Astrocyte (in vitro differentiated cells and primary cell): ENCODE results near the gene PLCL2. TPM values are rescaled to one million over a fixed set of nuclear protein-coding genes. Genes with fewer than 3 reads are reported as not detected.

Experiments used
- DNase-seq: peaks from one replicate; pipeline ENCODE4 v3.0.0-alpha.2; 2010; ENCODE audit warnings: low read depth
- FAIRE-seq: peaks from 2 replicates; lab custom pipeline; 2011; peaks lifted over from hg19 to GRCh38; lab: Jason Lieb, UNC
- H2AFZ ChIP-seq: 2 replicates; pipeline ENCODE4 v1.6.0; 2012; ENCODE audit warnings: low read depth, low read length, inconsistent platforms
- H3K27ac ChIP-seq: 2 replicates; pipeline ENCODE4 v1.5.1; 2011; ENCODE audit warnings: low read depth, low read length, inconsistent platforms
- H3K27me3 ChIP-seq: 2 replicates; pipeline ENCODE4 v1.6.0; 2011; ENCODE audit warnings: low read length, inconsistent platforms; ENCODE audit not compliant: insufficient read depth
- H3K36me3 ChIP-seq: 2 replicates; pipeline ENCODE4 v1.5.1; 2011; ENCODE audit warnings: low read length, inconsistent platforms; ENCODE audit not compliant: insufficient read depth
- H3K4me1 ChIP-seq: 2 replicates; pipeline ENCODE4 v1.5.1; 2011; ENCODE audit warnings: low read length, inconsistent platforms; ENCODE audit not compliant: insufficient read depth
- H3K4me2 ChIP-seq: 2 replicates; pipeline ENCODE4 v1.6.0; 2012; ENCODE audit warnings: low read length, inconsistent platforms
- H3K4me3 ChIP-seq: 2 replicates; pipeline ENCODE4 v1.5.1; 2011; ENCODE audit warnings: low read depth, mild to moderate bottlenecking, low read length, inconsistent platforms; ENCODE audit not compliant: insufficient read depth
- H3K79me2 ChIP-seq: 2 replicates; pipeline ENCODE4 v1.6.0; 2012; ENCODE audit warnings: mild to moderate bottlenecking, low read length, inconsistent platforms; ENCODE audit not compliant: insufficient read depth
- H3K9ac ChIP-seq: 2 replicates; pipeline ENCODE4 v1.6.0; 2012; ENCODE audit warnings: mild to moderate bottlenecking, low read length, inconsistent platforms
- H3K9me3 ChIP-seq: 2 replicates; pipeline ENCODE4 v1.5.1; 2012; ENCODE audit warnings: low read depth, mild to moderate bottlenecking, low read length, inconsistent platforms; ENCODE audit not compliant: insufficient read depth
- H4K20me1 ChIP-seq: 2 replicates; pipeline ENCODE4 v1.6.0; 2012; ENCODE audit warnings: low read length, inconsistent platforms; ENCODE audit not compliant: insufficient read depth
- H3K27ac Mint-ChIP-seq: one replicate; pipeline ENCODE4 v1.8.0; 2021; ENCODE audit warnings: mild to moderate bottlenecking, mixed read lengths; ENCODE audit not compliant: unreplicated experiment
- H3K27me3 Mint-ChIP-seq: one replicate; pipeline ENCODE4 v1.8.0; 2021; ENCODE audit warnings: low read depth, mixed read lengths; ENCODE audit not compliant: unreplicated experiment
- H3K36me3 Mint-ChIP-seq: one replicate; pipeline ENCODE4 v1.8.0; 2021; ENCODE audit warnings: low read depth, mixed read lengths; ENCODE audit not compliant: unreplicated experiment
- H3K4me1 Mint-ChIP-seq: one replicate; pipeline ENCODE4 v1.8.0; 2021; ENCODE audit warnings: low read depth, mixed read lengths; ENCODE audit not compliant: unreplicated experiment
- H3K4me3 Mint-ChIP-seq: one replicate; pipeline ENCODE4 v1.8.0; 2021; ENCODE audit warnings: mild to moderate bottlenecking, moderate library complexity, mixed read lengths; ENCODE audit not compliant: unreplicated experiment
- H3K9me3 Mint-ChIP-seq: one replicate; pipeline ENCODE4 v1.8.0; 2021; ENCODE audit warnings: mild to moderate bottlenecking, mixed read lengths; ENCODE audit not compliant: unreplicated experiment
- EZH2 ChIP-seq: IDR thresholded peaks from 2 replicates; pipeline ENCODE4 v1.6.1; 2012; ENCODE audit warnings: mild to moderate bottlenecking, low read length, inconsistent platforms; ENCODE audit not compliant: insufficient read depth
- total RNA-seq: library from RNA; stranded (reverse); gene quantifications from 2 replicates; pipeline ENCODE4 v1.2.1, GENCODE V29; 2021
- TF ChIP-seq, protein P1 (sequence below): IDR thresholded peaks from 2 replicates; pipeline ENCODE4 v1.5.1; 2011; ENCODE audit warnings: low read depth, mild to moderate bottlenecking, inconsistent platforms, low read length, moderate library complexity; ENCODE audit not compliant: insufficient read depth

PLCL2 gene
- total RNA-seq, 1 donor from 2014 or later = 3.9 TPM

DNA sequence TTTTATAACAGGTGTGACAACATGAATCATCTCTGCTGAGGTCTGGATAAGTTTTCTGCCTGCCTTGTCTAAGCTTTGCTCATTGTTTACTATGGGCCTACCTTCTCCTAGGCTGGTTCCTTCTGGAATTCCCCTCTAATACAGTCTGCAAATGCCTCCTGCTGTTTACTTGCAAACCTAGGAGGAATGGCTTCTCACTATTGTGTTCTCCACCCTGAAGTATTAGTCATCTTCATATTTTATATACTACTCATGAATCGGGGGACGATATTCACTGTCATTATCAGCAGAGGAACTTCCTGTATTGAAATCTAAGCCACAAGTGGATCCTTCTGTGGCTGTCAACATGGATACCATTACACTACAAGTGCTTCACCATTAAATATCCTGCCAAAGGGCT, 154.8 kb downstream of the PLCL2 start:
- Histone ChIP-seq H2AFZ (no peak overlapping the region), H3K9me3 (no peaks in the 10 kb centered on the region), H3K4me2 (peak overlapping the region; percentile 29), H3K27ac (peak overlapping the region; percentile 73), H3K4me1 (peaks cover 27% of the 10 kb centered on the region), H3K79me2 (no peaks in the 10 kb centered on the region), H3K27me3 (no peaks in the 10 kb centered on the region), H3K4me3 (no peak overlapping the region), H4K20me1 (no peaks in the 10 kb centered on the region), H3K36me3 (no peaks in the 10 kb centered on the region), H3K9ac (no peak overlapping the region)
- no peaks in the 10 kb centered on the region for H3K36me3 Mint-ChIP-seq
- TF ChIP-seq EZH2 = no peak
- TF ChIP-seq, protein P1, sequence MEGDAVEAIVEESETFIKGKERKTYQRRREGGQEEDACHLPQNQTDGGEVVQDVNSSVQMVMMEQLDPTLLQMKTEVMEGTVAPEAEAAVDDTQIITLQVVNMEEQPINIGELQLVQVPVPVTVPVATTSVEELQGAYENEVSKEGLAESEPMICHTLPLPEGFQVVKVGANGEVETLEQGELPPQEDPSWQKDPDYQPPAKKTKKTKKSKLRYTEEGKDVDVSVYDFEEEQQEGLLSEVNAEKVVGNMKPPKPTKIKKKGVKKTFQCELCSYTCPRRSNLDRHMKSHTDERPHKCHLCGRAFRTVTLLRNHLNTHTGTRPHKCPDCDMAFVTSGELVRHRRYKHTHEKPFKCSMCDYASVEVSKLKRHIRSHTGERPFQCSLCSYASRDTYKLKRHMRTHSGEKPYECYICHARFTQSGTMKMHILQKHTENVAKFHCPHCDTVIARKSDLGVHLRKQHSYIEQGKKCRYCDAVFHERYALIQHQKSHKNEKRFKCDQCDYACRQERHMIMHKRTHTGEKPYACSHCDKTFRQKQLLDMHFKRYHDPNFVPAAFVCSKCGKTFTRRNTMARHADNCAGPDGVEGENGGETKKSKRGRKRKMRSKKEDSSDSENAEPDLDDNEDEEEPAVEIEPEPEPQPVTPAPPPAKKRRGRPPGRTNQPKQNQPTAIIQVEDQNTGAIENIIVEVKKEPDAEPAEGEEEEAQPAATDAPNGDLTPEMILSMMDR = no peak
- H3K9me3 Mint-ChIP-seq = no peaks in the 10 kb centered on the region
- DNase-seq (peak; percentile 96), FAIRE-seq (peak; percentile 97)
- H3K4me3 Mint-ChIP-seq = no peak overlapping the region
- H3K4me1 Mint-ChIP-seq = peaks cover 6% of the 10 kb centered on the region
- no peaks in the 10 kb centered on the region for H3K27me3 Mint-ChIP-seq
- H3K27ac Mint-ChIP-seq = no peak overlapping the region

DNA sequence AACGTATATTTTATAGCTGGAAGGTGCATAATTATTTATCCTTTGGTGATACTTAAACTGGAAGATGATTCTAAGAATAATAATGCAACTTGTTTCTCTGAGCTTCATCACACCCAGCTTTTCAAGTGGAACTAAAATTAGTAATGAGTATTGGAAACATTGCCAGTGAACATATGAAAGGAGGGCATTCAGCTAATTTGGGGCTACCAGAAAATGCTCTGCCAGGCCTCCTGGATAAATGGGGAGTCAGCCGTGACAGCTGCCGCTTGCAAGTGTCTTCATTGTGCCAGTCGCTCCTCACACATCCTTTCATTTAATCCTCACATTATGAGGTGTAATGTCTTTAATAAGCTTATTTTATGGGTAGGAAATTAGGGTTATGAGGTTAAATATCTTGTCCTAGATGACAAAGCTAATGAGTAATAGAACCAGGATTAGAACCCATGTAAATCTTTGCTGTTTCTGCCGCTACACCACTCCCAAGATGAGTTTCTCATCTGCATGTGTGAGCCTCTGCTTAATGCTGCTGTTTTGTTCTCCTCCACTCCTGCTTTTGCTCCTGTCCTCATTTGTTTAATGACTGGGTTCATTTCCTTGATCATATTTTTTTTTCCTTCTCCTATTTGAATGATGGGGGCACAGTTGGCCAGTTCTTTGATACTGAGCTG, 155.7 kb downstream of the PLCL2 start:
- Histone ChIP-seq H3K79me2 (no peaks in the 10 kb centered on the region), H3K4me1 (peaks cover 27% of the 10 kb centered on the region), H3K36me3 (no peaks in the 10 kb centered on the region), H3K9me3 (no peaks in the 10 kb centered on the region), H3K4me3 (no peak overlapping the region), H2AFZ (no peak overlapping the region), H3K4me2 (peak overlapping the region; percentile 19), H4K20me1 (no peaks in the 10 kb centered on the region), H3K27ac (peak overlapping the region; percentile 66), H3K27me3 (no peaks in the 10 kb centered on the region), H3K9ac (no peak overlapping the region)
- Mint-ChIP-seq H3K27ac (no peak overlapping the region), H3K4me3 (no peak overlapping the region), H3K9me3 (no peaks in the 10 kb centered on the region), H3K36me3 (no peaks in the 10 kb centered on the region), H3K4me1 (peaks cover 6% of the 10 kb centered on the region), H3K27me3 (no peaks in the 10 kb centered on the region)
- TF ChIP-seq, protein P1 = no peak
- no peak for TF ChIP-seq EZH2
- FAIRE-seq = no peak
- no peak for DNase-seq

DNA sequence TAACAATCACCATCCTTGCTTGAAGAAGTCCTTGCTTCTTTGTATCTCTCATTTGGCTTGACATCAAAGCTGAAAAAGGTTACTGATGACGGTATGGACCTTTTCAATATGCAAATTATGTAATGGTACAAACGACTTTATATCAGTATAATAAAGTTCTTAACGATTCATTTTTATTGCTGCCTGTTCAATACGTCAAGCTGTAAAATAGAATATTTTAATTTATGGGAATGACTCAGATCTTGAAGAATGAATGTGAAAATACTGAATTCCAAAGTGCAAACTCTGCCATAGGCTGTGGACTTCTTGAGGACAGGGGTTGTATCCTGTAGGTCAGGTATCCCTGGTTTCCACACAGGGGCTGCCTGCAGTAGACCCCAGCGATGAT, 156.2 kb downstream of the PLCL2 start:
- Histone ChIP-seq H3K9me3 (no peaks in the 10 kb centered on the region), H3K27ac (peak overlapping the region; percentile 66), H3K4me2 (peak overlapping the region; percentile 21), H3K79me2 (no peaks in the 10 kb centered on the region), H3K36me3 (no peaks in the 10 kb centered on the region), H3K9ac (no peak overlapping the region), H3K4me1 (peaks cover 27% of the 10 kb centered on the region), H2AFZ (no peak overlapping the region), H4K20me1 (no peaks in the 10 kb centered on the region), H3K27me3 (no peaks in the 10 kb centered on the region), H3K4me3 (no peak overlapping the region)
- H3K9me3 Mint-ChIP-seq = no peaks in the 10 kb centered on the region
- no peak overlapping the region for H3K27ac Mint-ChIP-seq
- TF ChIP-seq, protein P1 = no peak
- TF ChIP-seq EZH2 = no peak
- H3K4me3 Mint-ChIP-seq = no peak overlapping the region
- H3K36me3 Mint-ChIP-seq = no peaks in the 10 kb centered on the region
- FAIRE-seq (no peak), DNase-seq (peak; percentile 20)
- peaks cover 6% of the 10 kb centered on the region for H3K4me1 Mint-ChIP-seq
- H3K27me3 Mint-ChIP-seq = no peaks in the 10 kb centered on the region
